Activated naive CD8-positive, alpha-beta T cell (primary cell): Measurements from ENCODE around the gene PYDC2.
"Not testable (repeated sequence)": the region's sequence is repeated elsewhere in the genome, so short reads cannot be mapped to it uniquely, and the experiment has no call there.

Experiments
- H3K27ac Mint-ChIP-seq: one replicate; pipeline ENCODE4 v1.8.0; 2021; ENCODE audit warnings: mixed read lengths
- H3K27me3 Mint-ChIP-seq: one replicate; pipeline ENCODE4 v1.8.0; 2021; ENCODE audit warnings: mixed read lengths
- H3K36me3 Mint-ChIP-seq: one replicate; pipeline ENCODE4 v1.8.0; 2021; ENCODE audit warnings: mixed read lengths
- H3K4me1 Mint-ChIP-seq: one replicate; pipeline ENCODE4 v1.8.0; 2021; ENCODE audit warnings: low read depth, mixed read lengths
- H3K4me3 Mint-ChIP-seq: one replicate; pipeline ENCODE4 v1.8.0; 2021; ENCODE audit warnings: mild to moderate bottlenecking, mixed read lengths
- H3K9me3 Mint-ChIP-seq: one replicate; pipeline ENCODE4 v1.8.0; 2021; ENCODE audit warnings: low read depth, mixed read lengths

Gene PYDC2

DNA sequence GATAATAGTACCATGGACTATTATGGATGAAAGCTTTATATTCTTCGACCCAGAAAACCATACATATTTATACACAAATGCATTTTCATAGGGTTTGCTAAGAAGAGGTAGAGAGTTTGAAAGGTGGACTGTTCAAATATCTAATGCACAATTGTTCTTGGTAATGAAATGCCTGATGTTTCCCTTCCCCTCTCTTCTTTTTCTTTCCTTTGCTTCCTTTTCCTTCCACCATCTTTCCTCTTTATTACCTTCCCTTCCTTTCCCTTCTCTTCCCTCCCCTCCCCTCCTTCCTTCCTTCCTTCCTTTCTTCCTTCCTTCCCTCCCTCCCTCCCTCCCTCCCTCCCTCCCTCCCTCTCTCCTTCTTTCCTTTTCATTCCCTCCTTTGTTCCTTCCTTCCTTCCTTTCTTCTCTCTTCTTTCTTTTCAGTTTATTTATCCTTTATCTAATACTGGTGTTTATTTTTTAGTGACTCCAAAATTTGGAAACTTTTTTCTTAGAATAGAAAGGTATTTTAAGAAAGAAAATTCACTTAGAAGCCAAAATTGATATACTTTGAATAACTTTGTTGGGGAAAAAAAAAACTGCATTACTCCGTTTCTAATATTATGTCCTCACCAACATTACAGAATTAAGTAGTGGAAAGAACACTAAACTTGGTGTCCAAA lies 22.7 kb upstream of the PYDC2 start:
- peaks cover 10% of the 10 kb centered on the region for H3K9me3 Mint-ChIP-seq
- H3K4me1 Mint-ChIP-seq, result no peaks in the 10 kb centered on the region
- no peak overlapping the region for H3K4me3 Mint-ChIP-seq
- no peaks in the 10 kb centered on the region for H3K36me3 Mint-ChIP-seq
- no peak overlapping the region for H3K27ac Mint-ChIP-seq
- H3K27me3 Mint-ChIP-seq, result peaks cover 3% of the 10 kb centered on the region

DNA sequence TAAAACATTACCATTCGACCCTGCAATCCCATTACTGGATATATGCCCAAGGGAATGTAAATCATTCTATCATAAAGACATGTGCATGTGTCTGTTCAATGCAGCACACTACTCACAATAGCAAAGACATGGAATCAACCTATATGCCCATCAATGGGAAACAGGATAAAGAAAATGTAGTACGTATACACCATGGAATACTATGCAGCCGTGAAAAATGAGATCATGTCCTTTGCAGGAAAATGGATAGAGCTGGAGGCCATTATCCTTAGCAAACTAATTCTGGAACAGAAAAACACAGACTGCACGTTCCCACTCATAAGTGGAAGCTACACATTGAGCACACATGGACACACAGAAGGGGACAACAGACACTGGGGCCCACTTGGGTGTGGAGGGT lies 20.4 kb upstream of the PYDC2 start:
- no peak overlapping the region for H3K4me3 Mint-ChIP-seq

GRCh38 chr3:191441687-191442086 lies 19.3 kb upstream of the PYDC2 start:
- H3K27me3 Mint-ChIP-seq, result peaks cover 3% of the 10 kb centered on the region
- no peaks in the 10 kb centered on the region for H3K4me1 Mint-ChIP-seq
- H3K9me3 Mint-ChIP-seq, result peaks cover 10% of the 10 kb centered on the region
- H3K36me3 Mint-ChIP-seq, result no peaks in the 10 kb centered on the region
- no peak overlapping the region for H3K4me3 Mint-ChIP-seq
- no peak overlapping the region for H3K27ac Mint-ChIP-seq

More for the DNA sequence above, 20.4 kb upstream of the PYDC2 start:
- Mint-ChIP-seq H3K9me3 (peaks cover 10% of the 10 kb centered on the region), H3K27me3 (peaks cover 3% of the 10 kb centered on the region), H3K36me3 (no peaks in the 10 kb centered on the region), H3K27ac (no peak overlapping the region), H3K4me1 (no peaks in the 10 kb centered on the region)

- Mint-ChIP-seq H3K4me3 (no peak overlapping the region), H3K36me3 (no peaks in the 10 kb centered on the region), H3K27me3 (peaks cover 3% of the 10 kb centered on the region), H3K9me3 (peaks cover 7% of the 10 kb centered on the region), H3K4me1 (no peaks in the 10 kb centered on the region), H3K27ac (no peak overlapping the region)
Measured at GRCh38 chr3:191444569-191444968, 16.4 kb upstream of the PYDC2 start.

DNA sequence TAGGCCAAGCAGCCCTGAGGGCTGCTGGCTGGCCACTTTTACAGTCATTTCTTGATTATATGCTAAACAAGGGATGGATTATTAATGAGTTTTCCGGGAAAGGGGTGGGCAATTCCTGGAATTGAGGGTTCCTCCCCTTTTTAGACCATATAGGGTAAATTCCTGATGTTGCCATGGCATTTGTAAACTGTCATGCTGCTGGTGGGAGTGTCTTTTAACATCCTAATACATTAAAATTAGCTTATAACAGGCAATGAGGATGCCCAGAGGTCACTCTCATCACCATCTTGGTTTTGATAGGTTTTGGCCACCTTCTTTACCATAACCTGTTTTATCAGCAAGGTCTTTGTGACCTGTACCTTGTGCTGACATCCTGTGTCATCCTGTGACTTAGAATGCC lies 11.7 kb upstream of the PYDC2 start:
- Mint-ChIP-seq H3K9me3 (peaks cover 11% of the 10 kb centered on the region), H3K4me1 (no peaks in the 10 kb centered on the region), H3K4me3 (no peak overlapping the region), H3K36me3 (no peaks in the 10 kb centered on the region), H3K27ac (no peak overlapping the region), H3K27me3 (no peaks in the 10 kb centered on the region)

DNA sequence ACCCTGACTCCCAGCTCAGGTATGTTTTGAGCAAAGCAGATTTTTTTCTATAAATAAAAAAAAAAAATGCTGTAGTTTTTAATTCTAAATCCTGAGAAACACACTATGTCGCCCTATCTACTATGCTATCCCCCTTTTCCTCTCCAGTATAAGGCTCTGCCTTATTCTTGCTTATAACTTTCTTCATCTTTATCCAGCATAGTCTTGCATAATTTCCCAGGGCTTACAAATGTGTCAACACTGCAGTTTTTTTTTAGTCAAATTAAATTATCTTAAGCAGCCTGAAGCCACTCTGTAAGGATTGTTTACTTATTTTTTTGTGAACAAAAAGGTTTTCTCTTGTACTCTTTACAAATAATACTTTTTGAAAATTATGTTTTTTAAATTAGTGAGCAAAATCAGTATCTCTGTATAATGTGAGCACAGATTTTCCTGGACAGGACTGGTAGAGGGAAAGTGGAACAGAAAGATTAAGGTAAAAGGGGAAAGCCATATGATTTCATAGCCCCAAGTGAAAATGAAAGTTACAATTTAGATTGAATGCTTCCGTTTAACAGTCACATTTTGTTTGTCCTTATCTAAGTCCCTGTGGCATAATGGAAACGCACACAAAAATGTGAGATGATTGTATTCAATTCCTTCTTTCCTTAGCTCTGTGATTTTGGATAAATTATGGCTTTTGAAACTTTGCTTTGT lies 5.6 kb upstream of the PYDC2 start:
- no peak overlapping the region for H3K4me3 Mint-ChIP-seq

GRCh38 chr3:191460360-191460759 lies 603 bp upstream of the PYDC2 start:
- Mint-ChIP-seq H3K4me1 (no peaks in the 10 kb centered on the region), H3K36me3 (no peaks in the 10 kb centered on the region), H3K9me3 (no peaks in the 10 kb centered on the region), H3K27me3 (no peaks in the 10 kb centered on the region), H3K27ac (no peak overlapping the region), H3K4me3 (no peak overlapping the region)

More for the DNA sequence above, 5.6 kb upstream of the PYDC2 start:
- no peaks in the 10 kb centered on the region for H3K27me3 Mint-ChIP-seq
- H3K36me3 Mint-ChIP-seq, result no peaks in the 10 kb centered on the region
- peaks cover 9% of the 10 kb centered on the region for H3K9me3 Mint-ChIP-seq
- H3K4me1 Mint-ChIP-seq, result no peaks in the 10 kb centered on the region
- H3K27ac Mint-ChIP-seq, result no peak overlapping the region

DNA sequence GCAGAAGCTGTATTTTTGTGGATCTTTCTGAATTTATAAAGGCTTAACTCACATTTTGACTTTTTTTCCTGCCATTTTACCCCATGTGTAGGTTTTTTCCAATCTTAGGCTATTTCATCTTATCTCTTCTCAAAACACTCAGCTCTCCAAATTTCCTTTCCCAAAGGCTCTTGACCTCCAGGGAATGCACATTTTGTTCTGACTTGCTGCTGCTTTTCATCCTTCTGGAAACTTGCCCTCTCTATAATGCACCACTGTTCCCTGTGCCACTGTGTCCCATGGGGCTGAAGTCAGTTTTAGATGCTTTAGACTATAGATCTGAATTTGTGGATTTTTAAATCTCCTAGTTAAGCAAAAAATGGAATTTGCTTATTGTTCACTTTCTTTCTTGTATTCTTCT lies 9.1 kb downstream of the PYDC2 start:
- Mint-ChIP-seq H3K27me3 (no peaks in the 10 kb centered on the region), H3K27ac (no peak overlapping the region), H3K36me3 (no peaks in the 10 kb centered on the region), H3K4me3 (no peak overlapping the region), H3K9me3 (peaks cover 6% of the 10 kb centered on the region), H3K4me1 (no peaks in the 10 kb centered on the region)

DNA sequence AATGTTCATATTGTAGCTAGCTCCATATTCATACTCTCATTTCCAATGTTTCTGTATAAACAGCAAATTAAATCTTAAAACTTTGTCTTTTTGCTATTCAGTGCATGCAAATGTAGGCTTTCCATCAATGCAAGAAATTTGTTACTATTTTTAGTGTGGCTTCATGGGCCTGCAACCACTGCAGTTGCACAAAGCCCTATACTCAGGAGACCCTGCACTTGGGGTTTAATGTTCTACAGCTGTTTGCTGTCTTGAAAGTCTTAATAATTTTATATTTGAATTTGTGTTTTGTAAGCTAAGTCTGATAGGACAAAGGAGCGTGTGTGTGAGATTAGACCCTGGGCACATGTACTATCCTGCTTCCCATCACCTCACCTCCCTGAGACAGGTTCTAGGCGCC lies 9.6 kb downstream of the PYDC2 start:
- Mint-ChIP-seq H3K27ac (no peak overlapping the region), H3K27me3 (no peaks in the 10 kb centered on the region), H3K36me3 (no peaks in the 10 kb centered on the region), H3K9me3 (peaks cover 6% of the 10 kb centered on the region), H3K4me3 (no peak overlapping the region), H3K4me1 (no peaks in the 10 kb centered on the region)

GRCh38 chr3:191473661-191474198 lies 12.8 kb downstream of the PYDC2 start:
- no peaks in the 10 kb centered on the region for H3K4me1 Mint-ChIP-seq
- peaks cover 1% of the 10 kb centered on the region for H3K9me3 Mint-ChIP-seq
- H3K27ac Mint-ChIP-seq, result no peak overlapping the region
- no peaks in the 10 kb centered on the region for H3K27me3 Mint-ChIP-seq
- no peaks in the 10 kb centered on the region for H3K36me3 Mint-ChIP-seq
- no peak overlapping the region for H3K4me3 Mint-ChIP-seq

- Mint-ChIP-seq H3K27ac (no peak overlapping the region), H3K36me3 (no peaks in the 10 kb centered on the region), H3K4me1 (no peaks in the 10 kb centered on the region), H3K4me3 (no peak overlapping the region), H3K9me3 (peaks cover 3% of the 10 kb centered on the region), H3K27me3 (no peaks in the 10 kb centered on the region)
Measured at GRCh38 chr3:191476066-191476772, 15.3 kb downstream of the PYDC2 start.

GRCh38 chr3:191483994-191484393 lies 23.0 kb downstream of the PYDC2 start:
- H3K27me3 Mint-ChIP-seq, H3K36me3 Mint-ChIP-seq, H3K9me3 Mint-ChIP-seq, H3K27ac Mint-ChIP-seq, H3K4me1 Mint-ChIP-seq, H3K4me3 Mint-ChIP-seq: not testable (repeated sequence)

DNA sequence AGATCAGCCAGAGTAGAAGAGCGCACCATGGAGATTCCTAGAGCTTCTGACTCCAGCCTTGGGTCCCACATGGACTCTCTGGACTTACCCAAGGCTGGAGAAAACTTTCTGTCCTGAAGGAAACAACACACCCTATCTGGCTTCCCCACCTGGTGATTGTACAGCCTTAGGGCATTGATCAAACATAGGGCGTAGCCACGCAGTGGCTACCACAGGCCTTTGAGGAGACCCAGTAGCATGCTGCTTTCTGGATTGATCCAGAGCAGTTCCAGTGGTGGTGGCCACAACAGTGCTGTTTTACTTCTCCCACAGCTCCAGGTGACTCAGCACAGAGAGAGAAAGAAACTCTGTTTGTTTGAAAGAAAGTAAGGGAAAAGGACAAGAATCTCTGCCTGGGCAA lies 23.5 kb downstream of the PYDC2 start:
- Mint-ChIP-seq H3K36me3 (no peaks in the 10 kb centered on the region), H3K4me1 (no peaks in the 10 kb centered on the region), H3K4me3 (no peak overlapping the region), H3K9me3 (peaks cover 7% of the 10 kb centered on the region), H3K27ac (no peak overlapping the region), H3K27me3 (no peaks in the 10 kb centered on the region)

GRCh38 chr3:191492601-191493000 lies 31.6 kb downstream of the PYDC2 start:
- Mint-ChIP-seq H3K27ac (no peak overlapping the region), H3K27me3 (no peaks in the 10 kb centered on the region), H3K4me3 (no peak overlapping the region), H3K4me1 (no peaks in the 10 kb centered on the region), H3K36me3 (no peaks in the 10 kb centered on the region), H3K9me3 (peaks cover 8% of the 10 kb centered on the region)

- H3K4me3 Mint-ChIP-seq, result no peak overlapping the region
- H3K36me3 Mint-ChIP-seq, result no peaks in the 10 kb centered on the region
- H3K4me1 Mint-ChIP-seq, result no peaks in the 10 kb centered on the region
- H3K27ac Mint-ChIP-seq, result no peak overlapping the region
- H3K27me3 Mint-ChIP-seq, result no peaks in the 10 kb centered on the region
- H3K9me3 Mint-ChIP-seq, result peaks cover 8% of the 10 kb centered on the region
Measured at GRCh38 chr3:191493336-191493735, 32.4 kb downstream of the PYDC2 start.
